Measurements from ENCODE around the gene CTSG. TPM values are rescaled to one million over a fixed set of nuclear protein-coding genes. Genes with fewer than 3 reads are reported as not detected.
"Not testable (repeated sequence)": the region's sequence is repeated elsewhere in the genome, so short reads cannot be mapped to it uniquely, and the experiment has no call there.

The CTSG gene
- total and polyA plus RNA-seq, 12 donors: 0.13 to 0.55 (median 0.39) TPM; not detected in 7

- Histone ChIP-seq H3K4me1 (replicated peaks in 1 of 2) (no peaks in the 10 kb centered on the region), H3K36me3 (replicated peaks in 1 of 2) (no peaks in the 10 kb centered on the region), H3K27ac (no peak overlapping the region), H3K9me3 (replicated peaks in 1 of 3) (no peaks in the 10 kb centered on the region), H3K27me3 (no peaks in the 10 kb centered on the region), H3K4me3 (no peak overlapping the region)
- intact Hi-C loops (cut with DNase I): no loop called here
- DNase-seq: no peak
- TF ChIP-seq POLR2A (IDR thresholded peaks at IDR 0.05) (no peak), CTCF (IDR thresholded peaks at IDR 0.05) (no peak)
- 53 to 61% (median 57%) methylated on average over 1 to 2 of the region's 2 CpGs for WGBS, 4 donors
These were observed 10.3 kb downstream of the CTSG start for GRCh38 chr14:24565766-24566165.

- intact Hi-C loops (cut with DNase I): no loop called here
- no peaks in the 10 kb centered on the region for H3K36me3 ChIP-seq (replicated peaks in 1 of 2)
- WGBS, 4 donors: 61 to 82% (median 74%) methylated on average over 2 to 3 of the region's 3 CpGs
- no peaks in the 10 kb centered on the region for H3K4me1 ChIP-seq (replicated peaks in 1 of 2)
- TF ChIP-seq POLR2A (IDR thresholded peaks at IDR 0.05) (no peak), CTCF (IDR thresholded peaks at IDR 0.05) (no peak)
- no peak for DNase-seq
- no peaks in the 10 kb centered on the region for H3K27me3 ChIP-seq
- H3K27ac ChIP-seq: no peak overlapping the region
- H3K9me3 ChIP-seq (replicated peaks in 1 of 3): no peaks in the 10 kb centered on the region
- H3K4me3 ChIP-seq: no peak overlapping the region
These were observed 12.5 kb downstream of the CTSG start for GRCh38 chr14:24563505-24563904.

GRCh38 chr14:24556756-24557155, 19.3 kb downstream of the CTSG start:
- Histone ChIP-seq H3K4me3 (no peak overlapping the region), H3K36me3 (replicated peaks in 1 of 2) (no peaks in the 10 kb centered on the region), H3K27ac (no peak overlapping the region), H3K9me3 (replicated peaks in 1 of 3) (no peaks in the 10 kb centered on the region), H3K27me3 (no peaks in the 10 kb centered on the region), H3K4me1 (replicated peaks in 1 of 2) (no peaks in the 10 kb centered on the region)
- DNase-seq: no peak
- intact Hi-C loops (cut with DNase I): no loop called here
- WGBS, 4 donors: 49 to 65% (median 59%) methylated on average over 4 of the region's 4 CpGs
- no peak for TF ChIP-seq POLR2A (IDR thresholded peaks at IDR 0.05)
- no peak for TF ChIP-seq CTCF (IDR thresholded peaks at IDR 0.05)

- DNase-seq; H3K9me3 ChIP-seq (replicated peaks in 1 of 3); H3K4me3 ChIP-seq; H3K4me1 ChIP-seq (replicated peaks in 1 of 2); H3K36me3 ChIP-seq (replicated peaks in 1 of 2); H3K27me3 ChIP-seq; intact Hi-C loops (cut with DNase I); H3K27ac ChIP-seq: not testable (repeated sequence)
- 45 to 52% (median 49%) methylated on average over 1 of the region's 1 CpG for WGBS, 4 donors
These were observed 27.0 kb downstream of the CTSG start for GRCh38 chr14:24549064-24549463.

- Histone ChIP-seq H3K27me3 (no peaks in the 10 kb centered on the region), H3K36me3 (replicated peaks in 1 of 2) (no peaks in the 10 kb centered on the region), H3K9me3 (replicated peaks in 1 of 3) (no peaks in the 10 kb centered on the region), H3K4me1 (replicated peaks in 1 of 2) (no peaks in the 10 kb centered on the region), H3K4me3 (no peak overlapping the region), H3K27ac (no peak overlapping the region)
- intact Hi-C loops (cut with DNase I): no loop called here
- TF ChIP-seq POLR2A (IDR thresholded peaks at IDR 0.05) (no peak), CTCF (IDR thresholded peaks at IDR 0.05) (no peak)
- no peak for DNase-seq
- 72 to 81% (median 75%) methylated on average over 2 of the region's 2 CpGs for WGBS, 4 donors
These were observed 33.6 kb downstream of the CTSG start for GRCh38 chr14:24542346-24542936.
